CD4-positive, alpha-beta memory T cell (primary cell): ENCODE results near the gene ODC1. TPM values are rescaled to one million over a fixed set of nuclear protein-coding genes. Genes with fewer than 3 reads are reported as not detected.
A peak's percentile ranks its signal among the peaks of the same experiment; 100 is the strongest.

ENCODE experiments used
- CTCF ChIA-PET: fragments of 350-600 bp; sonication (Branson Sonifier 250); formaldehyde crosslinking; loops from one replicate; lab custom pipeline; 2021; ENCODE audit warnings: inconsistent platforms; ENCODE audit not compliant: partially characterized antibody; lab: Charles Lee
- POLR2A ChIA-PET: fragments of 350-600 bp; sonication (Branson Sonifier 250); formaldehyde crosslinking; loops from one replicate; lab custom pipeline; 2021; ENCODE audit not compliant: partially characterized antibody; lab: Charles Lee
- DNase-seq, 5 donors: peaks; one replicate each; pipeline versions ENCODE4 v3.0.0 to v3.0.0-alpha.2; 2020 to 2022; ENCODE audit warnings: mixed read lengths in 1 of 5
- H3K27ac ChIP-seq: one replicate; pipeline ENCODE4 v1.7.0; 2013; ENCODE audit warnings: low read depth, low read length
- H3K27me3 ChIP-seq: 2 replicates; pipeline ENCODE4 v1.7.0; 2013; ENCODE audit warnings: mild to moderate bottlenecking, low read length, moderate library complexity; ENCODE audit not compliant: insufficient read depth
- H3K36me3 ChIP-seq: 2 replicates; pipeline ENCODE4 v1.7.0; 2013; ENCODE audit warnings: mild to moderate bottlenecking, low read length, moderate library complexity; ENCODE audit not compliant: insufficient read depth
- H3K4me1 ChIP-seq: 2 replicates; pipeline ENCODE4 v1.7.0; 2013; ENCODE audit warnings: mild to moderate bottlenecking, low read length, moderate library complexity; ENCODE audit not compliant: insufficient read depth
- H3K4me3 ChIP-seq, 2 donors: one replicate each; pipeline ENCODE4 v1.7.0; 2013; ENCODE audit warnings: low read length in 2 of 2, mild to moderate bottlenecking in 1 of 2
- H3K9me3 ChIP-seq, 2 donors: one replicate each; pipeline ENCODE4 v1.7.0; 2013; ENCODE audit warnings: low read length in 2 of 2, control low read depth in 1 of 2; ENCODE audit not compliant: control insufficient read depth in 1 of 2
- H3K27ac Mint-ChIP-seq, 7 donors: one replicate each; pipeline ENCODE4 v1.8.0; 2020 to 2021; ENCODE audit warnings: mixed read lengths in 7 of 7, mild to moderate bottlenecking in 6 of 7, inconsistent platforms in 3 of 7, moderate library complexity in 3 of 7
- H3K27me3 Mint-ChIP-seq, 2 donors: one replicate each; pipeline ENCODE4 v1.8.0; 2020 to 2021; ENCODE audit warnings: mixed read lengths in 2 of 2
- H3K36me3 Mint-ChIP-seq, 2 donors: one replicate each; pipeline ENCODE4 v1.8.0; 2020 to 2021; ENCODE audit warnings: mixed read lengths in 2 of 2, inconsistent platforms in 1 of 2, mild to moderate bottlenecking in 1 of 2
- H3K4me1 Mint-ChIP-seq, 4 donors: one replicate each; pipeline ENCODE4 v1.8.0; 2020 to 2021; ENCODE audit warnings: mixed read lengths in 4 of 4, mild to moderate bottlenecking in 1 of 4
- H3K4me3 Mint-ChIP-seq, 8 donors: one replicate each; pipeline ENCODE4 v1.8.0; 2020 to 2021; ENCODE audit warnings: mixed read lengths in 8 of 8, mild to moderate bottlenecking in 7 of 8, moderate library complexity in 6 of 8, inconsistent platforms in 3 of 8
- H3K9me3 Mint-ChIP-seq, 8 donors: one replicate each; pipeline ENCODE4 v1.8.0; 2020 to 2021; ENCODE audit warnings: mixed read lengths in 8 of 8, mild to moderate bottlenecking in 5 of 8, inconsistent platforms in 3 of 8, moderate library complexity in 1 of 8
- intact Hi-C: fragments of 100-400 bp; cut with micrococcal nuclease; formaldehyde crosslinking; loops from one replicate; pipeline ENCODE4 v1.15.1; 2023
- polyA plus RNA-seq, 2 donors: library from polyadenylated mRNA; unstranded; fragments of 300-500 nt; fragmentation: Illumina TruSeq; gene quantifications; one replicate each; pipeline ENCODE4 v1.2.3, GENCODE V29; 2021
- total RNA-seq, 2 experiments: library from RNA; stranded (reverse); gene quantifications; one replicate each; pipeline ENCODE4 v1.2.3, GENCODE V29; 2021

The ODC1 gene
- total and polyA plus RNA-seq, 4 experiments from 2014 or later: 32.5 to 63.5 (median 44.8) TPM

- DNase-seq: no peak
- H3K4me3 ChIP-seq: no peak overlapping the region
- H3K27ac Mint-ChIP-seq: peak overlapping the region in 1 of 7 donors; percentile 68
- peaks cover 0 to under 1% of the 10 kb centered on the region in 2 donors for H3K27me3 Mint-ChIP-seq
- no peaks in the 10 kb centered on the region for H3K36me3 Mint-ChIP-seq
- peaks cover 6 to 19% (median 16%) of the 10 kb centered on the region in 4 donors for H3K4me1 Mint-ChIP-seq
- no peaks in the 10 kb centered on the region for H3K9me3 Mint-ChIP-seq
- peaks cover 13% of the 10 kb centered on the region for H3K4me1 ChIP-seq
- intact Hi-C loops: no loop called here
- no peaks in the 10 kb centered on the region for H3K27me3 ChIP-seq
- no peaks in the 10 kb centered on the region for H3K9me3 ChIP-seq
- ChIA-PET POLR2A (no interaction called here), CTCF (no interaction called here)
- no peaks in the 10 kb centered on the region for H3K36me3 ChIP-seq
- H3K4me3 Mint-ChIP-seq: no peak overlapping the region
- no peak overlapping the region for H3K27ac ChIP-seq
Measured at GRCh38 chr2:10478298-10478625, 30.1 kb upstream of the ODC1 start.

DNA sequence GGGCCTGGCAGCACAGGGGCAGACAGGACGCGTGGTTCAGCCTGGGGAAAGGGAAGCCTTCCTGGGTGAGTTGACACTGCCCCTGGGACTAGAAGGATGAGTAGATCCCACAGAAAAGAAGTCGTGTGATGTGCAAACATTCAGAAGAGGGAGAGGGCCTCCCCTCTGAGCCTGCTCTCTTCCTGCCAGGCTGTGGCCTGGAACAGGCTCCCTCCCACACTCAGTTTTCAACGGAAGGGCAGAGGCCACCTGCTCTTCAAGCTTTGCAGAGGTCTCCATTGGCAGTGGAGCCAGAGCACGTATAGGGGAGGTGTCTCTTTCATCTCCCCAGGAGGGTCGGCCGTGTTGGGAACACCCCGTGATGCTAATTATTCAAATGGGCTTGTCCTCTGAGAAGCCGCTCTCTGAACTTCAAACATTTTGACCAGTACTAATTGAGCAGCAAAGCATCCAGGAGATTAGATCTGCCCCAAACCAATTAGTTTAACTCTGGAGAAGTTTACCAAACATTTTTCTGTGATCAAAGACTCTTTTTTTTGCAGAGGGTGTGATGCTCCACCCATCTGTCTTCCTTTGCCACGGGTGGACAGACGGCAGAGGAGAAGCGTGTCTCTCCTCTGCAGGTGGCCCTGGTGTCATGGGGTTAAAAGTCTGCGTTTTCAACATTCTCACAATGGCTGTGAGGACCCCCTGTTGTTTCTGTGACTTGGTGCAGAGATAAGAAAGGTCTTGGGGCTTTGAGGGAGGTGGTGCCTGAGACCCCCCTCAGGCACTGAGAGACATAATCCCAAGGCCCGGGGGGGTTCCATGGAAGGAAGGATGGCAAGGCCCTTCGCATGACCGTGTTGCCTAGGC is 29.5 kb upstream of the ODC1 start:
- Mint-ChIP-seq H3K4me1 (peaks cover 6 to 19% (median 16%) of the 10 kb centered on the region in 4 donors), H3K4me3 (peak overlapping the region in 1 of 8 donors; percentile 0), H3K36me3 (no peaks in the 10 kb centered on the region), H3K9me3 (no peaks in the 10 kb centered on the region), H3K27ac (peak overlapping the region in 5 of 7 donors; percentile 60 to 91 (median 77)), H3K27me3 (no peaks in the 10 kb centered on the region)
- H3K36me3 ChIP-seq: no peaks in the 10 kb centered on the region
- H3K4me3 ChIP-seq: no peak overlapping the region
- intact Hi-C loops: no loop called here
- H3K27me3 ChIP-seq: no peaks in the 10 kb centered on the region
- ChIA-PET POLR2A (no interaction called here), CTCF (no interaction called here)
- DNase-seq: no peak
- no peaks in the 10 kb centered on the region for H3K9me3 ChIP-seq
- no peak overlapping the region for H3K27ac ChIP-seq
- peaks cover 13% of the 10 kb centered on the region for H3K4me1 ChIP-seq

GRCh38 chr2:10476723-10477442 is 28.8 kb upstream of the ODC1 start:
- Histone ChIP-seq H3K36me3 (no peaks in the 10 kb centered on the region), H3K9me3 (no peaks in the 10 kb centered on the region), H3K4me1 (peaks cover 13% of the 10 kb centered on the region), H3K27ac (no peak overlapping the region), H3K27me3 (no peaks in the 10 kb centered on the region), H3K4me3 (no peak overlapping the region)
- Mint-ChIP-seq H3K36me3 (no peaks in the 10 kb centered on the region), H3K9me3 (no peaks in the 10 kb centered on the region), H3K4me1 (peaks cover 6 to 19% (median 16%) of the 10 kb centered on the region in 4 donors), H3K4me3 (peak overlapping the region in 1 of 8 donors; percentile 0), H3K27me3 (no peaks in the 10 kb centered on the region), H3K27ac (peak overlapping the region in 6 of 7 donors; percentile 8 to 91 (median 72))
- ChIA-PET POLR2A (no interaction called here), CTCF (no interaction called here)
- intact Hi-C loops: no loop called here
- DNase-seq: no peak

DNA sequence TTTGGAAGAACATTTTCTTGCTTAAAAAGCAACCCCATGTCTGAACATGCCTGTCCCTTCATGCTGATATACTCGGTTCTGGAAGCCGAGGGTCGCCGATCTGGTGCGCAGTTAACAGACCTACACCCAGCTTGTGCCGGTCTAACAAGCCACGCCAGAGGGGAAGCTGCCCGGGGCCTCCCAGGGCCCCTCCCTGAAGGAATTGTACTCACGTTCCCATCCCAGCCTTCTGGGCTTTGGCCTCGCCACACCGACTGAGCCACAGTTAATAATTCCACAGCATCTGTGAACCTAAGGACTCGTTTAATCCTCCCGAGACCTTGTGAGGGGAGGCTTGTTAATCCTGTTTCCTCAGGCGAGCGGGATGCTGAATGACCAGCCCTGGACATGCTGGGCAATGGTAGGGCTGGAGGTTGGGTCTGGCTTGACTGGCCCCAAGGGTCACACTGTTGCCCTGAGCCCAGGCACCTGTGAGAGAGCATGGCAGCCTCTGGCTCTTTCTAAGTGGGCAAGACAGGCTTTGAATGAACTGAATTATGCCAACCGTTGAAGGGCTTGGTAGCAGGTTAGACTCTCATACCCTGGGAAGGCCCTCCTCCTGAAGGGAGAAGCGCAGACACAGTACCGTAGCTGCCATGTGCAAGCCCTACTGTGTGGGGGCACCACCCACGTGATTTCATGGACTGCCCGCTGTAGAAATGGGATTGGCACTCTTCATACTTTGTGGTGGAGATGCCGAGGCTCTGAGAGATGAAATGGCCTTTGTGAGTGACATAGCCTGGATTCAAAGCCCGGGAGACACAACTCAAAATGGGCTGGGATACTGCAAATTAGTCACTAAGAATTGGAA is 27.9 kb upstream of the ODC1 start:
- no peak overlapping the region for H3K4me3 Mint-ChIP-seq
- no peaks in the 10 kb centered on the region for H3K27me3 Mint-ChIP-seq
- no peaks in the 10 kb centered on the region for H3K36me3 Mint-ChIP-seq
- no peaks in the 10 kb centered on the region for H3K9me3 Mint-ChIP-seq
- no peak overlapping the region for H3K4me3 ChIP-seq
- intact Hi-C loops: no loop called here
- H3K4me1 Mint-ChIP-seq: peaks cover 6 to 19% (median 16%) of the 10 kb centered on the region in 4 donors
- POLR2A ChIA-PET: no interaction called here
- H3K9me3 ChIP-seq: no peaks in the 10 kb centered on the region
- no peaks in the 10 kb centered on the region for H3K36me3 ChIP-seq
- no peak for DNase-seq
- H3K27ac Mint-ChIP-seq: peak overlapping the region in 1 of 7 donors; percentile 22
- H3K27me3 ChIP-seq: no peaks in the 10 kb centered on the region
- CTCF ChIA-PET: no interaction called here
- H3K4me1 ChIP-seq: peaks cover 13% of the 10 kb centered on the region
- H3K27ac ChIP-seq: no peak overlapping the region

GRCh38 chr2:10475221-10475722 is 27.1 kb upstream of the ODC1 start:
- intact Hi-C loops: no loop called here
- no peaks in the 10 kb centered on the region for H3K9me3 ChIP-seq
- DNase-seq: no peak
- Mint-ChIP-seq H3K36me3 (no peaks in the 10 kb centered on the region), H3K4me1 (peaks cover 6 to 19% (median 15%) of the 10 kb centered on the region in 4 donors), H3K4me3 (no peak overlapping the region), H3K9me3 (no peaks in the 10 kb centered on the region), H3K27me3 (no peaks in the 10 kb centered on the region), H3K27ac (no peak overlapping the region)
- ChIA-PET POLR2A (no interaction called here), CTCF (no interaction called here)
- no peak overlapping the region for H3K27ac ChIP-seq
- H3K4me1 ChIP-seq: peaks cover 13% of the 10 kb centered on the region
- H3K4me3 ChIP-seq: no peak overlapping the region
- H3K36me3 ChIP-seq: no peaks in the 10 kb centered on the region
- H3K27me3 ChIP-seq: no peaks in the 10 kb centered on the region

- H3K4me3 Mint-ChIP-seq: no peak overlapping the region
- ChIA-PET POLR2A (no interaction called here), CTCF (no interaction called here)
- intact Hi-C loops: no loop called here
- H3K27ac Mint-ChIP-seq: no peak overlapping the region
- H3K4me1 Mint-ChIP-seq: peaks cover 6 to 14% (median 12%) of the 10 kb centered on the region in 4 donors
- H3K4me3 ChIP-seq: no peak overlapping the region
- H3K27me3 Mint-ChIP-seq: no peaks in the 10 kb centered on the region
- no peak overlapping the region for H3K27ac ChIP-seq
- H3K4me1 ChIP-seq: peaks cover 13% of the 10 kb centered on the region
- DNase-seq: no peak
- H3K36me3 ChIP-seq: no peaks in the 10 kb centered on the region
- no peaks in the 10 kb centered on the region for H3K36me3 Mint-ChIP-seq
- H3K9me3 ChIP-seq: no peaks in the 10 kb centered on the region
- H3K9me3 Mint-ChIP-seq: no peaks in the 10 kb centered on the region
- H3K27me3 ChIP-seq: no peaks in the 10 kb centered on the region
Measured at GRCh38 chr2:10473121-10473756, 25.1 kb upstream of the ODC1 start.
